Right cardiac atrium (tissue), 5 donors: ENCODE data around the gene BUD31. TPM values are rescaled to one million over a fixed set of nuclear protein-coding genes. Genes with fewer than 3 reads are reported as not detected.
"Not testable (repeated sequence)": the region's sequence is repeated elsewhere in the genome, so short reads cannot be mapped to it uniquely, and the experiment has no call there.

Source experiments
- ATAC-seq, 2 donors: fragments of 200-7000 bp; cut with Tn5 transposase; one replicate each; pipeline versions ENCODE4 v1.8.0 to v1.9.1; 2020; ENCODE audit warnings: moderate library complexity in 2 of 2, mild to moderate bottlenecking in 1 of 2
- DNase-seq, 3 donors: peaks; one replicate each; pipeline ENCODE4 v3.0.0-alpha.2; 2020
- H3K27ac ChIP-seq: one replicate; pipeline ENCODE4 v1.5.1; 2013; ENCODE audit warnings: mild to moderate bottlenecking, low read length, control low read depth, moderate library complexity
- H3K27me3 ChIP-seq: one replicate; pipeline ENCODE4 v1.6.1; 2013; ENCODE audit not compliant: control insufficient read depth, insufficient read depth
- H3K4me1 ChIP-seq: one replicate; pipeline ENCODE4 v1.6.1; 2013; ENCODE audit warnings: low read length; ENCODE audit not compliant: control insufficient read depth, insufficient read depth
- H3K4me3 ChIP-seq: one replicate; pipeline ENCODE4 v1.5.1; 2013; ENCODE audit warnings: low read length, control low read depth
- H3K9me3 ChIP-seq: one replicate; pipeline ENCODE4 v1.6.1; 2013; ENCODE audit warnings: low read length; ENCODE audit not compliant: control insufficient read depth
- WGBS: extraction: QIAGEN DNeasy Blood & Tissue Kit; methylation state at CpG from one replicate; pipeline ENCODE4 v1.1.7; 2013; 5-methylcytosine and 5-hydroxymethylcytosine counted together
- intact Hi-C, 4 donors: fragments of 100-400 bp; cut with DNase I; formaldehyde crosslinking; loops; one replicate each; pipeline versions ENCODE4 v1.11.0 to v1.14.0; 2022 to 2023
- polyA plus RNA-seq: library from polyadenylated mRNA; stranded (reverse); fragments of 200-250 nt; gene quantifications from one replicate; pipeline ENCODE4 v1.2.3, GENCODE V29; 2013
- total RNA-seq, 4 donors: library from RNA; stranded (reverse); fragmentation: NEBNext Ultra II Directional; extraction: Animal tissue kit (Norgen Biotek cat#: 25700); gene quantifications; one replicate each; pipeline ENCODE4 v1.2.1, GENCODE V29; 2021
- donor health status: healthy with polysubstance abuse.
- donor health status: DM: no; HTN: yes; CAD: no.
- donor health status: DM: no; HTN: no; CAD: no.
- donor health status: DM: no; HTN: yes; CAD: no; lungs with severe emphysema.
- donor health status: DM: yes; HTN: yes; CAD: no.

The BUD31 gene
- total and polyA plus RNA-seq, 5 donors = 37.8 to 65.1 (median 44.2) TPM

DNA sequence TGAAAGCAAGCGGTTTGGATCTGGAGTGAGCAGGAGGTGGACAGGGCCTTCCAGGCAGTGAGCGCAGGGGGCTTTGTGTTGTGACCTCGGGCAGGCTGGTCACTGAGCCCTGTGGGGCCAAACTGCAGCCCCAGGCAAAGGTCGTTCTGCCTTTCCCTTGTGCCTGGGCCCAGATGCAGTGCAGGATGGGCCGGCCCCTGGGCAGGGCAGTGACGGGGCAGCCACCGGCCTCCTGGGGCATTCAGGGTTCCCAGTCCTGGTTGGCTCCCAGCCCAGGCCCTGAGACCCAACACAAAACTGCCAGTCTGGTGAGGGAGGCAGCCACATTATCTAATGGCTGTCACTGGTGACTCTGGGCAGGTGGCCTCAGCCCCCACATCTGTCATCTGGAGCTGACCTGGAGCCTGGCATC, 27.1 kb upstream of the BUD31 start:
- intact Hi-C loops = no loop called here
- WGBS = 74% methylated on average over 7 of the region's 7 CpGs
- no peaks in the 10 kb centered on the region for H3K27me3 ChIP-seq
- no peak overlapping the region for H3K4me3 ChIP-seq
- no peak overlapping the region for H3K27ac ChIP-seq
- H3K4me1 ChIP-seq = peaks cover 19% of the 10 kb centered on the region
- ATAC-seq = no peak
- no peaks in the 10 kb centered on the region for H3K9me3 ChIP-seq
- DNase-seq = peak in 2 of 3 donors; percentile 54 to 73

DNA sequence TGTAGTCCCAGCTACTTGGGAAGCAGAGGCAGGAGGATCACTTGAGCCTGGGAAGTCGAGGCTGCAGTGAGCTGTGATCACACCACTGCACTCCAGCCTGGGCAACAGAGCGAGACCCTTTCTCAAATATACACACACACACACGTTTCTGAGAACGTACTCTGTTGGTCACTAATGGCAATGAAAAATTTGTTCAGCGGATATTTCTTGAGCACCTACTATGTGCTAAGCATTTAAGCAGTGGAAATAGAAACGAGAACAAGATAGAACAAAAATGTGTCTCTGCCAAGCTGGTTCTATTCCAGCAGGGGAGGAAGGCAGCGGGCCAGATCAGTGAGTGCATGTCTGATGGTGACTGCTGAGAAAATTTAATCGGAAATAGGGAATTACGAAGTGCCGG, 25.6 kb upstream of the BUD31 start:
- Histone ChIP-seq H3K4me3 (no peak overlapping the region), H3K27me3 (no peaks in the 10 kb centered on the region), H3K27ac (no peak overlapping the region), H3K4me1 (peaks cover 19% of the 10 kb centered on the region), H3K9me3 (no peaks in the 10 kb centered on the region)
- DNase-seq = no peak
- 88% methylated on average over 10 of the region's 10 CpGs for WGBS
- ATAC-seq = no peak
- intact Hi-C loops = no loop called here

DNA sequence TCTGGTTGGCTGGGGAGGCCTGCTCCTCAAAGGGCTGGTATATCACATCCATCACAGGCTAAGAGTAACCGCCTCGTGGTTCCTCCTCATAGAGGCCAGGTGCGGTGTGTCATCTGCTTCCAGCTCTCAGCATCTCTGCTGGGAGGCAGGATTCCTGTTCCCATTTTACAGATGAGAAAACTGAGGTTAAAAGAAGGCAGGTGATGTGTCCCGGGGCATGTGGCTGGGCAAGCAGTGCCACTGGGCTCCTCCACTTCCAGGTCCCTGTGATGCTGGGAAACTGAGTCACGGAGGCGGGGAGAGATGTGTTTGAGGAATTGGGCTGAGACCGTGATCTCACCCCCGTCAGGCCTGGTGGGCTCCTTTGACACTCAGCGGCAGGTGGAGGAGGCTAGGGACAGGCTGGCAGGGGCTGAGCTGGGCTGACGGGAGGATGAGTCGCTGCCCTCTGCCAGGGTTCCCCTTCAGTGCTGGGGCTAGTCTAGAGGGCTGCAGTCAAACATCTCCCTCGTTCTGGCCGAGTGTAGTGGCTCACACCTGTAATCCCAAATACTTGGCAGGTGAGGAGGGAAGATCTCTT, 24.9 kb upstream of the BUD31 start:
- intact Hi-C loops = no loop called here
- WGBS = 94% methylated on average over 13 of the region's 13 CpGs
- no peak for ATAC-seq
- no peak overlapping the region for H3K27ac ChIP-seq
- H3K4me1 ChIP-seq = peaks cover 19% of the 10 kb centered on the region
- H3K27me3 ChIP-seq = no peaks in the 10 kb centered on the region
- H3K4me3 ChIP-seq = no peak overlapping the region
- H3K9me3 ChIP-seq = no peaks in the 10 kb centered on the region
- peak in 1 of 3 donors; percentile 7 for DNase-seq

- no peak overlapping the region for H3K4me3 ChIP-seq
- H3K9me3 ChIP-seq = no peaks in the 10 kb centered on the region
- H3K27ac ChIP-seq = no peak overlapping the region
- ATAC-seq (no peak), DNase-seq (peak in 1 of 3 donors; percentile 11)
- peaks cover 16% of the 10 kb centered on the region for H3K4me1 ChIP-seq
- H3K27me3 ChIP-seq = no peaks in the 10 kb centered on the region
- intact Hi-C loops = no loop called here
- 88% methylated on average over 4 of the region's 4 CpGs for WGBS
These were observed 24.2 kb upstream of the BUD31 start for GRCh38 chr7:99384523-99384922.

DNA sequence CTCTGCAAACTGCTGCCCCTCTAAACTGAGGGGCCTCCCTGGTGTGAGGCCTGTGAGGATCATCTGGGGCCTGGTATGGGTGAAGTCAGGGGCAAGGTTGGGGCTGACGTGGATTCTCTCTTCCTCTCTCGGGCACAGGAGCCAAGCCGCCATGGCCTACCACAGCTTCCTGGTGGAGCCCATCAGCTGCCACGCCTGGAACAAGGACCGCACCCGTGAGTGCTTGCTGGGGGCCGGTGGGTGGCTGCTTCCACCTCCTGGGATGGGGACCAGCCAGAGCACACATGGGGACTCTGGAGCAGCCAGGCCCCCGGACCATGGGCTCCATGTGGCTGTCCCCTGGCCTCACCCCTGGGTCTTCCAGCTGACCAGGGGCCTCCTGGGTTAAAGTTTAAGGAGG, 23.2 kb upstream of the BUD31 start:
- intact Hi-C loops = no loop called here
- Histone ChIP-seq H3K27me3 (no peaks in the 10 kb centered on the region), H3K4me1 (peaks cover 7% of the 10 kb centered on the region), H3K4me3 (no peak overlapping the region), H3K9me3 (no peaks in the 10 kb centered on the region), H3K27ac (no peak overlapping the region)
- ATAC-seq (no peak), DNase-seq (peak in 1 of 3 donors; percentile 21)
- WGBS = 82% methylated on average over 8 of the region's 8 CpGs

DNA sequence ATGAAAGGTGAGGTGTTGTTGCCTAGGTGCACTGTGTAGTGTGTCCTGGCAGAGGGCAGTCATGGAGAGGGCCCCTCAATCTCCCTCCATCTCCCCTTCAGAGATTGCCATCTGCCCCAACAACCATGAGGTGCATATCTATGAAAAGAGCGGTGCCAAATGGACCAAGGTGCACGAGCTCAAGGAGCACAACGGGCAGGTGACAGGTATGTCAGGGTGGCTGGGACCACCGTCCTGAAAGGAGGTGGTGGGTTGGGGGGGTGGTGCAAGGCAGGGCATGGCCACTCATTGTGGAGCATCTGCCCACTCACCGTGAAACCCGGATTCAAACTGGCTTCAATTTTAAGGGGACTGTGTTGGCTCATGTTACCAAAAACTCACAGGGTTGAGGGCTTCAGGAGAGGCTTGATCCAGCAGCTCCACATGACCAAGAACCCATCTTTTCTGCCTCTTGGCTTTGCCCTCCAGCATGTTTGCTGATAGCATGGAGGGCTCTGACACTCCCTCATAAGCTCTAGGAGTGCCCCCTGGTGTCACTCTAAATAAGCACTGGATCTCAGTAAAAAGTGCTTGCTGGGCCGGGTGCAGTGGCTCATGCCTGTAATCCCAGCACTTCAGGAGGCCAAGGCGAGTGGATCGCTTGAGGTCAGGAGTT, 22.1 kb upstream of the BUD31 start:
- WGBS = 91% methylated on average over 9 of the region's 9 CpGs
- Histone ChIP-seq H3K4me1 (no peaks in the 10 kb centered on the region), H3K27me3 (no peaks in the 10 kb centered on the region), H3K9me3 (no peaks in the 10 kb centered on the region), H3K27ac (no peak overlapping the region), H3K4me3 (no peak overlapping the region)
- intact Hi-C loops = no loop called here
- DNase-seq (peak in 1 of 3 donors; percentile 29), ATAC-seq (no peak)

- H3K4me1 ChIP-seq, ATAC-seq, intact Hi-C loops, H3K9me3 ChIP-seq, H3K4me3 ChIP-seq, H3K27ac ChIP-seq, H3K27me3 ChIP-seq: not testable (repeated sequence)
- peak in 2 of 3 donors; percentile 30 to 37 for DNase-seq
- 95% methylated on average over 14 of the region's 14 CpGs for WGBS
These were observed 21.5 kb upstream of the BUD31 start for GRCh38 chr7:99387239-99387635.

DNA sequence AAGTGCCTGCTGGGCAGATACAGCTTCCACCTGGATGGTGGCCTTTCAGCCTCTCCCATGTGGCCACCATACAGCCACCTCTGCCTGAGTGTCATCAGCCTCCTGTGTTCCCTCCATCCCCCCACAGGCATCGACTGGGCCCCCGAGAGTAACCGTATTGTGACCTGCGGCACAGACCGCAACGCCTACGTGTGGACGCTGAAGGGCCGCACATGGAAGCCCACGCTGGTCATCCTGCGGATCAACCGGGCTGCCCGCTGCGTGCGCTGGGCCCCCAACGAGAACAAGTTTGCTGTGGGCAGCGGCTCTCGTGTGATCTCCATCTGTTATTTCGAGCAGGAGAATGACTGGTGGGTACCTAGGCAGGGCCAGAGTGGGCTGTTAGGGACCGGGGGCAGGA, 20.9 kb upstream of the BUD31 start:
- ATAC-seq = no peak
- DNase-seq = peak in 2 of 3 donors; percentile 33 to 40
- Histone ChIP-seq H3K27ac (no peak overlapping the region), H3K9me3 (no peaks in the 10 kb centered on the region), H3K27me3 (no peaks in the 10 kb centered on the region), H3K4me3 (no peak overlapping the region), H3K4me1 (no peaks in the 10 kb centered on the region)
- 95% methylated on average over 20 of the region's 20 CpGs for WGBS
- intact Hi-C loops = no loop called here

- ATAC-seq (no peak), DNase-seq (peak in 2 of 3 donors; percentile 52 to 60)
- no peaks in the 10 kb centered on the region for H3K27me3 ChIP-seq
- WGBS = 92% methylated on average over 13 of the region's 13 CpGs
- no peaks in the 10 kb centered on the region for H3K4me1 ChIP-seq
- intact Hi-C loops = no loop called here
- no peak overlapping the region for H3K4me3 ChIP-seq
- no peaks in the 10 kb centered on the region for H3K9me3 ChIP-seq
- H3K27ac ChIP-seq = no peak overlapping the region
These were observed 19.0 kb upstream of the BUD31 start for GRCh38 chr7:99389772-99390171.

- H3K27me3 ChIP-seq = no peaks in the 10 kb centered on the region
- H3K9me3 ChIP-seq = no peaks in the 10 kb centered on the region
- no peak overlapping the region for H3K4me3 ChIP-seq
- intact Hi-C loops = no loop called here
- H3K27ac ChIP-seq = no peak overlapping the region
- WGBS = 92% methylated on average over 23 of the region's 23 CpGs
- H3K4me1 ChIP-seq = no peaks in the 10 kb centered on the region
- ATAC-seq = no peak
- DNase-seq = peak in 2 of 3 donors; percentile 45 to 46
These were observed 17.7 kb upstream of the BUD31 start for GRCh38 chr7:99390941-99391602.

- ATAC-seq (no peak), DNase-seq (peak in 1 of 3 donors; percentile 45)
- no peak overlapping the region for H3K27ac ChIP-seq
- no peak overlapping the region for H3K4me3 ChIP-seq
- WGBS = 91% methylated on average over 8 of the region's 8 CpGs
- intact Hi-C loops = no loop called here
- no peaks in the 10 kb centered on the region for H3K27me3 ChIP-seq
- H3K4me1 ChIP-seq = no peaks in the 10 kb centered on the region
- no peaks in the 10 kb centered on the region for H3K9me3 ChIP-seq
These were observed 16.7 kb upstream of the BUD31 start for GRCh38 chr7:99392046-99392445.
